T47D (cell line): ENCODE measurements around the gene CARD10.
"Not testable (repeated sequence)": the region's sequence is repeated elsewhere in the genome, so short reads cannot be mapped to it uniquely, and the experiment has no call there.

Experiments used
- DNase-seq, 2 experiments: peaks; one replicate each; pipeline versions ENCODE4 v3.0.0 to v3.0.0-alpha.2; 2011 to 2012; ENCODE audit warnings: low read depth in 1 of 2, low spot score in 1 of 2
- JUND ChIP-seq: IDR thresholded peaks from 2 replicates; pipeline ENCODE4 v1.6.1; 2012; ENCODE audit warnings: low read depth
- in situ Hi-C: cut with HindIII; loops from 2 replicates; pipeline ENCODE4 v1.10.0; 2016; ENCODE audit warnings: low sequenced_read_pairs, low pct_unique_long_range_greater_than_20kb

CARD10 gene

GRCh38 chr22:37480387-37481346, 38.5 kb downstream of the CARD10 start:
- DNase-seq: no peak
- no peak for TF ChIP-seq JUND
- in situ Hi-C loops: no loop called here

GRCh38 chr22:37479196-37479595, 40.0 kb downstream of the CARD10 start:
- in situ Hi-C loops: no loop called here
- DNase-seq: no peak
- TF ChIP-seq JUND: no peak

GRCh38 chr22:37476389-37477329, 42.6 kb downstream of the CARD10 start:
- TF ChIP-seq JUND: no peak
- no peak for DNase-seq
- in situ Hi-C loops: no loop called here

GRCh38 chr22:37474447-37475090, 44.6 kb downstream of the CARD10 start:
- in situ Hi-C loops: no loop called here
- TF ChIP-seq JUND: no peak
- DNase-seq: no peak

- TF ChIP-seq JUND: no peak
- in situ Hi-C loops: no loop called here
- DNase-seq: no peak
These were observed 45.7 kb downstream of the CARD10 start for GRCh38 chr22:37473437-37473946.

GRCh38 chr22:37472418-37473006, 46.7 kb downstream of the CARD10 start:
- DNase-seq: peak; percentile 35 to 44
- in situ Hi-C loops: no loop called here
- no peak for TF ChIP-seq JUND

- in situ Hi-C loops: no loop called here
- no peak for DNase-seq
- no peak for TF ChIP-seq JUND
These were observed 47.3 kb downstream of the CARD10 start for GRCh38 chr22:37471727-37472417.

- in situ Hi-C loops: no loop called here
- TF ChIP-seq JUND: no peak
These were observed 49.1 kb downstream of the CARD10 start for GRCh38 chr22:37470087-37470445.

GRCh38 chr22:37469416-37470086, 49.7 kb downstream of the CARD10 start:
- no peak for DNase-seq
- TF ChIP-seq JUND: no peak
- in situ Hi-C loops: no loop called here

More at GRCh38 chr22:37470087-37470445, 49.1 kb downstream of the CARD10 start:
- no peak for DNase-seq

- DNase-seq, in situ Hi-C loops: not testable (repeated sequence)
These were observed 51.0 kb downstream of the CARD10 start for GRCh38 chr22:37468201-37468695.

GRCh38 chr22:37467391-37467955, 51.7 kb downstream of the CARD10 start:
- no peak for DNase-seq
- TF ChIP-seq JUND: no peak
- in situ Hi-C loops: no loop called here
